SK-N-SH (cell line): Measurements from ENCODE around the gene SORCS3. TPM values are rescaled to one million over a fixed set of nuclear protein-coding genes. Genes with fewer than 3 reads are reported as not detected.

Experiments used
- CTCF ChIA-PET: fragments of 300-600, 350-600 bp; formaldehyde crosslinking; extraction: SDS; loops from one replicate; lab custom pipeline; 2021; lab: Yijun Ruan, JAX
- POLR2A ChIA-PET: fragments of 350-600 bp; sonication (Branson Sonifier 250); formaldehyde crosslinking; extraction: SDS; loops from one replicate; lab custom pipeline; 2020; ENCODE audit warnings: antibody characterized with exemption, inconsistent platforms; lab: Yijun Ruan, JAX
- DNase-seq: peaks from one replicate; pipeline ENCODE4 v3.0.0; 2012
- H2AFZ ChIP-seq: fragments of 200-600 bp; sonication (generic); 2 replicates; pipeline ENCODE4 v1.8.1; 2016; ENCODE audit warnings: antibody characterized with exemption, mild to moderate bottlenecking, low read depth
- H3F3A ChIP-seq: fragments of 200-600 bp; sonication (generic); replicated peaks from 2 replicates; pipeline ENCODE3; 2016; ENCODE audit warnings: antibody characterized with exemption, mild to moderate bottlenecking; ENCODE audit not compliant: insufficient read depth
- H3K27ac ChIP-seq, 2 experiments: fragments of 200-500 bp in 1 of 2; fragments of 200-600 bp in 1 of 2; sonication (Bioruptor generic) in 1 of 2; sonication (generic), shearing (Covaris generic) in 1 of 2; 2 replicates each; pipeline versions ENCODE4 v1.5.1 to v1.6.1; 2014 to 2016; ENCODE audit warnings: low read depth in 2 of 2, inconsistent platforms in 1 of 2, low read length in 1 of 2, mild to moderate bottlenecking in 1 of 2, mixed read lengths in 1 of 2
- H3K27me3 ChIP-seq: fragments of 200-600 bp; sonication (generic), shearing (Covaris generic); 2 replicates; pipeline ENCODE4 v1.6.1; 2016; ENCODE audit warnings: mixed run types; ENCODE audit not compliant: insufficient read depth
- H3K36me3 ChIP-seq, 2 experiments: fragments of 200-500 bp in 1 of 2; fragments of 200-600 bp in 1 of 2; sonication (Bioruptor generic) in 1 of 2; sonication (generic) in 1 of 2; replicated peaks in 1 of 2; 2 replicates each; pipeline versions ENCODE3 to v1.5.1; 2014 to 2016; ENCODE audit warnings: low read length in 1 of 2, mild to moderate bottlenecking in 1 of 2; ENCODE audit not compliant: insufficient read depth in 2 of 2, control insufficient read depth in 1 of 2
- H3K4me1 ChIP-seq, 2 experiments: fragments of 200-500 bp in 1 of 2; fragments of 200-600 bp in 1 of 2; sonication (Bioruptor generic) in 1 of 2; sonication (generic), shearing (Covaris generic) in 1 of 2; 2 replicates each; pipeline versions ENCODE4 v1.5.1 to v1.6.1; 2014 to 2016; ENCODE audit warnings: low read depth in 1 of 2, low read length in 1 of 2, mixed run types in 1 of 2; ENCODE audit not compliant: insufficient read depth in 2 of 2, control insufficient read depth in 1 of 2
- H3K4me2 ChIP-seq: fragments of 200-600 bp; sonication (generic), shearing (Covaris generic); 2 replicates; pipeline ENCODE4 v1.6.1; 2017; ENCODE audit warnings: mixed run types
- H3K4me3 ChIP-seq, 2 experiments: fragments of 200-500 bp in 1 of 2; fragments of 200-600 bp in 1 of 2; sonication (Bioruptor generic) in 1 of 2; sonication (generic), shearing (Covaris generic) in 1 of 2; 2 replicates each; pipeline versions ENCODE4 v1.5.1 to v1.8.1; 2014 to 2016; ENCODE audit warnings: low read depth in 2 of 2, inconsistent platforms in 1 of 2, low read length in 1 of 2, mild to moderate bottlenecking in 1 of 2, mixed read lengths in 1 of 2, moderate library complexity in 1 of 2
- H3K79me2 ChIP-seq: fragments of 200-600 bp; sonication (generic); 2 replicates; pipeline ENCODE4 v1.8.1; 2017; ENCODE audit warnings: mild to moderate bottlenecking; ENCODE audit not compliant: insufficient read depth
- H3K9ac ChIP-seq: fragments of 200-600 bp; sonication (generic); 2 replicates; pipeline ENCODE4 v1.6.1; 2017; ENCODE audit warnings: mixed run types
- H3K9me2 ChIP-seq: fragments of 200-600 bp; sonication (generic); 2 replicates; pipeline ENCODE4 v1.6.1; 2017; ENCODE audit warnings: mixed run types
- H3K9me3 ChIP-seq: fragments of 200-600 bp; sonication (generic); 2 replicates; pipeline ENCODE4 v1.6.1; 2017; ENCODE audit warnings: mixed run types, mild to moderate bottlenecking, moderate library complexity
- H4K20me1 ChIP-seq: fragments of 200-600 bp; sonication (generic); 2 replicates; pipeline ENCODE4 v1.6.1; 2017; ENCODE audit warnings: mild to moderate bottlenecking, mixed run types; ENCODE audit not compliant: insufficient read depth
- ELF1 ChIP-seq: IDR thresholded peaks from 2 replicates; pipeline ENCODE4 v1.4.0; 2012
- FOXJ3 ChIP-seq: sonication (generic); formaldehyde crosslinking; IDR thresholded peaks from 2 replicates; pipeline ENCODE4 v1.5.1; 2020; ENCODE audit warnings: mild to moderate bottlenecking, missing genetic modification reagents
- FOXM1 ChIP-seq: IDR thresholded peaks from 2 replicates; pipeline ENCODE4 v1.4.0; 2012; ENCODE audit warnings: low read depth, mild to moderate bottlenecking
- GABPA ChIP-seq: IDR thresholded peaks from 2 replicates; pipeline ENCODE4 v1.4.0; 2012; ENCODE audit warnings: low read depth, mild to moderate bottlenecking
- MEF2A ChIP-seq: IDR thresholded peaks from 2 replicates; pipeline ENCODE4 v1.4.0; 2012; ENCODE audit warnings: low read depth, borderline replicate concordance
- MXI1 ChIP-seq: IDR thresholded peaks from 2 replicates; pipeline ENCODE4 v1.6.1; 2012; ENCODE audit warnings: mild to moderate bottlenecking, low read depth, low read length, improper control_type of control experiment
- NFIC ChIP-seq: IDR thresholded peaks from 2 replicates; pipeline ENCODE4 v1.4.0; 2012; ENCODE audit warnings: borderline replicate concordance
- NRF1 ChIP-seq: IDR thresholded peaks from 2 replicates; pipeline ENCODE4 v1.6.1; 2012; ENCODE audit warnings: low read depth, mild to moderate bottlenecking, low read length
- RCOR1 ChIP-seq: fragments of 150-350 bp; IDR thresholded peaks from 2 replicates; pipeline ENCODE4 v1.6.1; 2017; ENCODE audit warnings: antibody characterized with exemption, low read length
- SIN3A ChIP-seq: IDR thresholded peaks from 2 replicates; pipeline ENCODE4 v1.6.1; 2012; ENCODE audit warnings: low read depth, mild to moderate bottlenecking, low read length, moderate library complexity, borderline replicate concordance
- SMC3 ChIP-seq: IDR thresholded peaks from 2 replicates; pipeline ENCODE4 v1.6.1; 2012; ENCODE audit warnings: low read depth, low read length, improper control_type of control experiment
- TAF1 ChIP-seq: IDR thresholded peaks from 2 replicates; pipeline ENCODE4 v1.6.1; 2012; ENCODE audit warnings: low read depth, mild to moderate bottlenecking, low read length, moderate library complexity, borderline replicate concordance
- TEAD4 ChIP-seq: IDR thresholded peaks from 2 replicates; pipeline ENCODE4 v1.4.0; 2012; ENCODE audit warnings: mild to moderate bottlenecking, borderline replicate concordance; ENCODE audit not compliant: insufficient read depth
- WGBS: methylation state at CpG from one replicate; pipeline ENCODE4 v1.1.6; 2017; ENCODE audit warnings: low lambda C conversion rate; 5-methylcytosine and 5-hydroxymethylcytosine counted together
- polyA plus RNA-seq, 3 experiments: library from polyadenylated mRNA; depleted of rRNA; stranded (reverse); fragments of >200 nt; gene quantifications; 2 replicates each; pipeline ENCODE4 v1.2.3, GENCODE V29; 2012
- TF ChIP-seq, protein P1 (sequence below): fragments of 200-600 bp; sonication (generic); IDR thresholded peaks from 2 replicates; pipeline ENCODE4 v1.6.1; 2017; ENCODE audit warnings: antibody characterized with exemption, mild to moderate bottlenecking, moderate library complexity
- TF ChIP-seq, protein P2 (sequence below): IDR thresholded peaks from 2 replicates; pipeline ENCODE4 v1.4.0; 2012; ENCODE audit warnings: low read depth
- TF ChIP-seq, protein P3 (sequence below): IDR thresholded peaks from 2 replicates; pipeline ENCODE4 v1.4.0; 2012; ENCODE audit warnings: low read depth, borderline replicate concordance
- TF ChIP-seq, protein P4 (sequence below): IDR thresholded peaks from 2 replicates; pipeline ENCODE4; 2012
- TF ChIP-seq, protein P5 (sequence below): IDR thresholded peaks from 2 replicates; pipeline ENCODE4 v1.6.1; 2012; ENCODE audit warnings: mild to moderate bottlenecking, low read depth, low read length, moderate library complexity

The SORCS3 gene
- polyA plus RNA-seq, 1 of the 3 experiments (the other 2 are of a cell fraction): not detected

DNA sequence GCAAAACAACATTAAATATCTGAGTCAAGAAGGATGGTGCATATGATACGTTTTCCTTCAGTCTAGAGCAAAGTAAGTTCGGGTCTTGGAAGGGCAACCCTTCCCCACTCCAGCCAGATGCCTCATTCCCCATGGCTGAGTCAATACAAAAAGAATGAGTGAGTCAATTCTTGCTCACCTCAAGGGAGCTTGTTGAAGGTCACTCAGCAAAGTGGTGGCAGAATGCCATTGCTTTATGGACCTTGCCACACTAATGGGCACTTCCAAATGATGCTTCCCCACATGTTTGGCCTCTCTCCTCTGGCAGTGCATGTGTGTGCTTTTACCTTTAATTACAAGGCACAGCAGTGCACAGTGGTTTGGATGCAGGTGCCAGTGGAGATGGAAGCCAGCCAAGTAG lies 296.5 kb downstream of the SORCS3 start:
- Histone ChIP-seq H3K27me3 (no peaks in the 10 kb centered on the region), H3K4me2 (no peak overlapping the region), H3K9me3 (no peaks in the 10 kb centered on the region), H3K9ac (no peak overlapping the region), H2AFZ (no peak overlapping the region), H3K27ac (no peak overlapping the region), H3K79me2 (no peaks in the 10 kb centered on the region), H3K36me3 (no peaks in the 10 kb centered on the region), H3K4me3 (no peak overlapping the region), H3F3A (no peaks in the 10 kb centered on the region), H4K20me1 (no peaks in the 10 kb centered on the region), H3K9me2 (no peaks in the 10 kb centered on the region), H3K4me1 (no peaks in the 10 kb centered on the region)
- no peak for DNase-seq
- ChIA-PET CTCF (interaction anchor here (2.4 kb wide), 1 partner anchor 12 kb away, joined by 11 read pairs; no protein-coding TSS in a partner anchor), POLR2A (no interaction called here)
- 11% methylated on average over 2 of the region's 2 CpGs for WGBS
- TF ChIP-seq SMC3: no peak
- no peak for TF ChIP-seq NRF1
- TF ChIP-seq NFIC: no peak
- no peak for TF ChIP-seq RCOR1
- TF ChIP-seq, protein P1, sequence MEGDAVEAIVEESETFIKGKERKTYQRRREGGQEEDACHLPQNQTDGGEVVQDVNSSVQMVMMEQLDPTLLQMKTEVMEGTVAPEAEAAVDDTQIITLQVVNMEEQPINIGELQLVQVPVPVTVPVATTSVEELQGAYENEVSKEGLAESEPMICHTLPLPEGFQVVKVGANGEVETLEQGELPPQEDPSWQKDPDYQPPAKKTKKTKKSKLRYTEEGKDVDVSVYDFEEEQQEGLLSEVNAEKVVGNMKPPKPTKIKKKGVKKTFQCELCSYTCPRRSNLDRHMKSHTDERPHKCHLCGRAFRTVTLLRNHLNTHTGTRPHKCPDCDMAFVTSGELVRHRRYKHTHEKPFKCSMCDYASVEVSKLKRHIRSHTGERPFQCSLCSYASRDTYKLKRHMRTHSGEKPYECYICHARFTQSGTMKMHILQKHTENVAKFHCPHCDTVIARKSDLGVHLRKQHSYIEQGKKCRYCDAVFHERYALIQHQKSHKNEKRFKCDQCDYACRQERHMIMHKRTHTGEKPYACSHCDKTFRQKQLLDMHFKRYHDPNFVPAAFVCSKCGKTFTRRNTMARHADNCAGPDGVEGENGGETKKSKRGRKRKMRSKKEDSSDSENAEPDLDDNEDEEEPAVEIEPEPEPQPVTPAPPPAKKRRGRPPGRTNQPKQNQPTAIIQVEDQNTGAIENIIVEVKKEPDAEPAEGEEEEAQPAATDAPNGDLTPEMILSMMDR: no peak
- TF ChIP-seq, protein P2, sequence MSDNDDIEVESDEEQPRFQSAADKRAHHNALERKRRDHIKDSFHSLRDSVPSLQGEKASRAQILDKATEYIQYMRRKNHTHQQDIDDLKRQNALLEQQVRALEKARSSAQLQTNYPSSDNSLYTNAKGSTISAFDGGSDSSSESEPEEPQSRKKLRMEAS: no peak
- TF ChIP-seq, protein P3, sequence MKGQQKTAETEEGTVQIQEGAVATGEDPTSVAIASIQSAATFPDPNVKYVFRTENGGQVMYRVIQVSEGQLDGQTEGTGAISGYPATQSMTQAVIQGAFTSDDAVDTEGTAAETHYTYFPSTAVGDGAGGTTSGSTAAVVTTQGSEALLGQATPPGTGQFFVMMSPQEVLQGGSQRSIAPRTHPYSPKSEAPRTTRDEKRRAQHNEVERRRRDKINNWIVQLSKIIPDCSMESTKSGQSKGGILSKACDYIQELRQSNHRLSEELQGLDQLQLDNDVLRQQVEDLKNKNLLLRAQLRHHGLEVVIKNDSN: no peak
- TF ChIP-seq TAF1: no peak
- TF ChIP-seq SIN3A: no peak
- TF ChIP-seq MEF2A: no peak
- TF ChIP-seq, protein P4, sequence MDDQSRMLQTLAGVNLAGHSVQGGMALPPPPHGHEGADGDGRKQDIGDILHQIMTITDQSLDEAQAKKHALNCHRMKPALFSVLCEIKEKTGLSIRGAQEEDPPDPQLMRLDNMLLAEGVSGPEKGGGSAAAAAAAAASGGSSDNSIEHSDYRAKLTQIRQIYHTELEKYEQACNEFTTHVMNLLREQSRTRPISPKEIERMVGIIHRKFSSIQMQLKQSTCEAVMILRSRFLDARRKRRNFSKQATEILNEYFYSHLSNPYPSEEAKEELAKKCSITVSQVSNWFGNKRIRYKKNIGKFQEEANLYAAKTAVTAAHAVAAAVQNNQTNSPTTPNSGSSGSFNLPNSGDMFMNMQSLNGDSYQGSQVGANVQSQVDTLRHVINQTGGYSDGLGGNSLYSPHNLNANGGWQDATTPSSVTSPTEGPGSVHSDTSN: no peak
- TF ChIP-seq, protein P5, sequence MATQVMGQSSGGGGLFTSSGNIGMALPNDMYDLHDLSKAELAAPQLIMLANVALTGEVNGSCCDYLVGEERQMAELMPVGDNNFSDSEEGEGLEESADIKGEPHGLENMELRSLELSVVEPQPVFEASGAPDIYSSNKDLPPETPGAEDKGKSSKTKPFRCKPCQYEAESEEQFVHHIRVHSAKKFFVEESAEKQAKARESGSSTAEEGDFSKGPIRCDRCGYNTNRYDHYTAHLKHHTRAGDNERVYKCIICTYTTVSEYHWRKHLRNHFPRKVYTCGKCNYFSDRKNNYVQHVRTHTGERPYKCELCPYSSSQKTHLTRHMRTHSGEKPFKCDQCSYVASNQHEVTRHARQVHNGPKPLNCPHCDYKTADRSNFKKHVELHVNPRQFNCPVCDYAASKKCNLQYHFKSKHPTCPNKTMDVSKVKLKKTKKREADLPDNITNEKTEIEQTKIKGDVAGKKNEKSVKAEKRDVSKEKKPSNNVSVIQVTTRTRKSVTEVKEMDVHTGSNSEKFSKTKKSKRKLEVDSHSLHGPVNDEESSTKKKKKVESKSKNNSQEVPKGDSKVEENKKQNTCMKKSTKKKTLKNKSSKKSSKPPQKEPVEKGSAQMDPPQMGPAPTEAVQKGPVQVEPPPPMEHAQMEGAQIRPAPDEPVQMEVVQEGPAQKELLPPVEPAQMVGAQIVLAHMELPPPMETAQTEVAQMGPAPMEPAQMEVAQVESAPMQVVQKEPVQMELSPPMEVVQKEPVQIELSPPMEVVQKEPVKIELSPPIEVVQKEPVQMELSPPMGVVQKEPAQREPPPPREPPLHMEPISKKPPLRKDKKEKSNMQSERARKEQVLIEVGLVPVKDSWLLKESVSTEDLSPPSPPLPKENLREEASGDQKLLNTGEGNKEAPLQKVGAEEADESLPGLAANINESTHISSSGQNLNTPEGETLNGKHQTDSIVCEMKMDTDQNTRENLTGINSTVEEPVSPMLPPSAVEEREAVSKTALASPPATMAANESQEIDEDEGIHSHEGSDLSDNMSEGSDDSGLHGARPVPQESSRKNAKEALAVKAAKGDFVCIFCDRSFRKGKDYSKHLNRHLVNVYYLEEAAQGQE: no peak
- no peak for TF ChIP-seq MXI1
- TF ChIP-seq FOXJ3 (CRISPR knock-in tag): no peak
- no peak for TF ChIP-seq TEAD4
- no peak for TF ChIP-seq ELF1
- TF ChIP-seq FOXM1: no peak
- no peak for TF ChIP-seq GABPA
